ENCODE measurements around the gene DSG3.

- TF ChIP-seq POLR2AphosphoS5 (IDR thresholded peaks at IDR 0.05) (no peak), EP300 (IDR thresholded peaks at IDR 0.05) (no peak)
- TF ChIP-seq, protein P1, sequence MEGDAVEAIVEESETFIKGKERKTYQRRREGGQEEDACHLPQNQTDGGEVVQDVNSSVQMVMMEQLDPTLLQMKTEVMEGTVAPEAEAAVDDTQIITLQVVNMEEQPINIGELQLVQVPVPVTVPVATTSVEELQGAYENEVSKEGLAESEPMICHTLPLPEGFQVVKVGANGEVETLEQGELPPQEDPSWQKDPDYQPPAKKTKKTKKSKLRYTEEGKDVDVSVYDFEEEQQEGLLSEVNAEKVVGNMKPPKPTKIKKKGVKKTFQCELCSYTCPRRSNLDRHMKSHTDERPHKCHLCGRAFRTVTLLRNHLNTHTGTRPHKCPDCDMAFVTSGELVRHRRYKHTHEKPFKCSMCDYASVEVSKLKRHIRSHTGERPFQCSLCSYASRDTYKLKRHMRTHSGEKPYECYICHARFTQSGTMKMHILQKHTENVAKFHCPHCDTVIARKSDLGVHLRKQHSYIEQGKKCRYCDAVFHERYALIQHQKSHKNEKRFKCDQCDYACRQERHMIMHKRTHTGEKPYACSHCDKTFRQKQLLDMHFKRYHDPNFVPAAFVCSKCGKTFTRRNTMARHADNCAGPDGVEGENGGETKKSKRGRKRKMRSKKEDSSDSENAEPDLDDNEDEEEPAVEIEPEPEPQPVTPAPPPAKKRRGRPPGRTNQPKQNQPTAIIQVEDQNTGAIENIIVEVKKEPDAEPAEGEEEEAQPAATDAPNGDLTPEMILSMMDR (IDR thresholded peaks at IDR 0.05) = no peak
These were observed 23.1 kb upstream of the DSG3 start for GRCh38 chr18:31424383-31424988.

All from gastroesophageal sphincter (tissue), 3 donors.